ENCODE measurements around the gene PNO1.

The PNO1 gene

GRCh38 chr2:68135448-68136320 lies 22.0 kb upstream of the PNO1 start:
- Mint-ChIP-seq H3K27me3 (no peaks in the 10 kb centered on the region), H3K36me3 (ENCODE audit: low read depth) (peaks cover 77% of the 10 kb centered on the region), H3K27ac (no peak overlapping the region), H3K4me1 (ENCODE audit: low read depth) (no peaks in the 10 kb centered on the region), H3K9me3 (no peaks in the 10 kb centered on the region), H3K4me3 (no peak overlapping the region)
- DNase-seq = no peak

GRCh38 chr2:68141875-68142274 lies 15.8 kb upstream of the PNO1 start:
- no peak for DNase-seq
- no peak overlapping the region for H3K4me3 Mint-ChIP-seq
- H3K9me3 Mint-ChIP-seq = no peaks in the 10 kb centered on the region
- no peak overlapping the region for H3K27ac Mint-ChIP-seq
- H3K36me3 Mint-ChIP-seq (ENCODE audit: low read depth) = peaks cover 50% of the 10 kb centered on the region
- H3K27me3 Mint-ChIP-seq = no peaks in the 10 kb centered on the region
- H3K4me1 Mint-ChIP-seq (ENCODE audit: low read depth) = no peaks in the 10 kb centered on the region

- no peak overlapping the region for H3K4me3 Mint-ChIP-seq
- peaks cover 41% of the 10 kb centered on the region for H3K4me1 Mint-ChIP-seq (ENCODE audit: low read depth)
- no peak for DNase-seq
- no peaks in the 10 kb centered on the region for H3K27me3 Mint-ChIP-seq
- H3K27ac Mint-ChIP-seq = peak overlapping the region; percentile 65
- H3K9me3 Mint-ChIP-seq = no peaks in the 10 kb centered on the region
- H3K36me3 Mint-ChIP-seq (ENCODE audit: low read depth) = peaks cover 21% of the 10 kb centered on the region
These were observed 6.7 kb upstream of the PNO1 start for GRCh38 chr2:68151037-68151436.

- peaks cover 37% of the 10 kb centered on the region for H3K36me3 Mint-ChIP-seq (ENCODE audit: low read depth)
- peaks cover 50% of the 10 kb centered on the region for H3K4me1 Mint-ChIP-seq (ENCODE audit: low read depth)
- peak overlapping the region; percentile 61 for H3K4me3 Mint-ChIP-seq
These were observed 4.9 kb upstream of the PNO1 start for GRCh38 chr2:68152681-68153347.

GRCh38 chr2:68155618-68156017 lies 2.1 kb upstream of the PNO1 start:
- Mint-ChIP-seq H3K4me3 (no peak overlapping the region), H3K36me3 (ENCODE audit: low read depth) (peaks cover 65% of the 10 kb centered on the region), H3K27me3 (no peaks in the 10 kb centered on the region), H3K4me1 (ENCODE audit: low read depth) (peaks cover 60% of the 10 kb centered on the region), H3K9me3 (no peaks in the 10 kb centered on the region), H3K27ac (no peak overlapping the region)
- no peak for DNase-seq

More at GRCh38 chr2:68152681-68153347, 4.9 kb upstream of the PNO1 start:
- Mint-ChIP-seq H3K27ac (peak overlapping the region; percentile 91), H3K9me3 (no peaks in the 10 kb centered on the region), H3K27me3 (no peaks in the 10 kb centered on the region)
- no peak for DNase-seq

GRCh38 chr2:68156419-68156818 lies 1.3 kb upstream of the PNO1 start:
- H3K4me1 Mint-ChIP-seq (ENCODE audit: low read depth) = peaks cover 61% of the 10 kb centered on the region
- peaks cover 69% of the 10 kb centered on the region for H3K36me3 Mint-ChIP-seq (ENCODE audit: low read depth)
- peak overlapping the region; percentile 100 for H3K27ac Mint-ChIP-seq
- H3K27me3 Mint-ChIP-seq = no peaks in the 10 kb centered on the region
- no peak for DNase-seq
- peak overlapping the region; percentile 99 for H3K4me3 Mint-ChIP-seq
- H3K9me3 Mint-ChIP-seq = no peaks in the 10 kb centered on the region

GRCh38 chr2:68157002-68157401 lies 686 bp upstream of the PNO1 start:
- DNase-seq = no peak
- Mint-ChIP-seq H3K27me3 (no peaks in the 10 kb centered on the region), H3K4me1 (ENCODE audit: low read depth) (peaks cover 57% of the 10 kb centered on the region)

GRCh38 chr2:68158134-68158447 lies 403 bp downstream of the PNO1 start:
- DNase-seq = no peak
- peak overlapping the region; percentile 100 for H3K27ac Mint-ChIP-seq
- peak overlapping the region; percentile 99 for H3K4me3 Mint-ChIP-seq
- peaks cover 86% of the 10 kb centered on the region for H3K36me3 Mint-ChIP-seq (ENCODE audit: low read depth)
- no peaks in the 10 kb centered on the region for H3K27me3 Mint-ChIP-seq
- peaks cover 47% of the 10 kb centered on the region for H3K4me1 Mint-ChIP-seq (ENCODE audit: low read depth)
- no peaks in the 10 kb centered on the region for H3K9me3 Mint-ChIP-seq

More at GRCh38 chr2:68157002-68157401, 686 bp upstream of the PNO1 start:
- H3K9me3 Mint-ChIP-seq = no peaks in the 10 kb centered on the region
- peak overlapping the region; percentile 100 for H3K27ac Mint-ChIP-seq
- H3K4me3 Mint-ChIP-seq = peak overlapping the region; percentile 99
- peaks cover 75% of the 10 kb centered on the region for H3K36me3 Mint-ChIP-seq (ENCODE audit: low read depth)

- Mint-ChIP-seq H3K36me3 (ENCODE audit: low read depth) (peaks cover 97% of the 10 kb centered on the region), H3K27ac (peak overlapping the region; percentile 8)
These were observed 6.0 kb downstream of the PNO1 start for GRCh38 chr2:68163641-68164040.

GRCh38 chr2:68167186-68167585 lies 9.5 kb downstream of the PNO1 start:
- Mint-ChIP-seq H3K27ac (peak overlapping the region; percentile 39), H3K27me3 (no peaks in the 10 kb centered on the region), H3K4me3 (no peak overlapping the region), H3K36me3 (ENCODE audit: low read depth) (peaks cover 79% of the 10 kb centered on the region), H3K9me3 (no peaks in the 10 kb centered on the region), H3K4me1 (ENCODE audit: low read depth) (peaks cover 18% of the 10 kb centered on the region)
- no peak for DNase-seq

More at GRCh38 chr2:68163641-68164040, 6.0 kb downstream of the PNO1 start:
- Mint-ChIP-seq H3K4me3 (no peak overlapping the region), H3K4me1 (ENCODE audit: low read depth) (peaks cover 40% of the 10 kb centered on the region), H3K9me3 (no peaks in the 10 kb centered on the region), H3K27me3 (no peaks in the 10 kb centered on the region)
- no peak for DNase-seq

GRCh38 chr2:68169308-68169707 lies 11.6 kb downstream of the PNO1 start:
- no peak overlapping the region for H3K27ac Mint-ChIP-seq
- no peak for DNase-seq

GRCh38 chr2:68171146-68171545 lies 13.5 kb downstream of the PNO1 start:
- peaks cover 18% of the 10 kb centered on the region for H3K4me1 Mint-ChIP-seq (ENCODE audit: low read depth)
- H3K36me3 Mint-ChIP-seq (ENCODE audit: low read depth) = peaks cover 58% of the 10 kb centered on the region
- DNase-seq = no peak
- no peak overlapping the region for H3K4me3 Mint-ChIP-seq
- no peaks in the 10 kb centered on the region for H3K9me3 Mint-ChIP-seq
- H3K27me3 Mint-ChIP-seq = no peaks in the 10 kb centered on the region
- H3K27ac Mint-ChIP-seq = no peak overlapping the region

More at GRCh38 chr2:68169308-68169707, 11.6 kb downstream of the PNO1 start:
- H3K9me3 Mint-ChIP-seq = no peaks in the 10 kb centered on the region
- H3K4me3 Mint-ChIP-seq = no peak overlapping the region
- H3K27me3 Mint-ChIP-seq = no peaks in the 10 kb centered on the region
- H3K4me1 Mint-ChIP-seq (ENCODE audit: low read depth) = peaks cover 22% of the 10 kb centered on the region
- peaks cover 58% of the 10 kb centered on the region for H3K36me3 Mint-ChIP-seq (ENCODE audit: low read depth)

- Mint-ChIP-seq H3K36me3 (ENCODE audit: low read depth) (peaks cover 58% of the 10 kb centered on the region), H3K9me3 (no peaks in the 10 kb centered on the region), H3K4me3 (no peak overlapping the region), H3K4me1 (ENCODE audit: low read depth) (peaks cover 14% of the 10 kb centered on the region), H3K27me3 (no peaks in the 10 kb centered on the region), H3K27ac (no peak overlapping the region)
- no peak for DNase-seq
These were observed 14.0 kb downstream of the PNO1 start for GRCh38 chr2:68171684-68172083.

GRCh38 chr2:68172521-68172920 lies 14.8 kb downstream of the PNO1 start:
- H3K27ac Mint-ChIP-seq = no peak overlapping the region
- no peaks in the 10 kb centered on the region for H3K27me3 Mint-ChIP-seq
- DNase-seq = no peak
- H3K4me1 Mint-ChIP-seq (ENCODE audit: low read depth) = peaks cover 9% of the 10 kb centered on the region
- H3K9me3 Mint-ChIP-seq = no peaks in the 10 kb centered on the region
- peaks cover 58% of the 10 kb centered on the region for H3K36me3 Mint-ChIP-seq (ENCODE audit: low read depth)
- no peak overlapping the region for H3K4me3 Mint-ChIP-seq
